Measurements from ENCODE around the gene MIGA2. TPM values are rescaled to one million over a fixed set of nuclear protein-coding genes. Genes with fewer than 3 reads are reported as not detected.

MIGA2 gene
- total and polyA plus RNA-seq, 2 of the 8 experiments (the other 6 are each of a cell fraction or from before 2014, with no cell fraction given): 24.6 to 39.0 TPM

DNA sequence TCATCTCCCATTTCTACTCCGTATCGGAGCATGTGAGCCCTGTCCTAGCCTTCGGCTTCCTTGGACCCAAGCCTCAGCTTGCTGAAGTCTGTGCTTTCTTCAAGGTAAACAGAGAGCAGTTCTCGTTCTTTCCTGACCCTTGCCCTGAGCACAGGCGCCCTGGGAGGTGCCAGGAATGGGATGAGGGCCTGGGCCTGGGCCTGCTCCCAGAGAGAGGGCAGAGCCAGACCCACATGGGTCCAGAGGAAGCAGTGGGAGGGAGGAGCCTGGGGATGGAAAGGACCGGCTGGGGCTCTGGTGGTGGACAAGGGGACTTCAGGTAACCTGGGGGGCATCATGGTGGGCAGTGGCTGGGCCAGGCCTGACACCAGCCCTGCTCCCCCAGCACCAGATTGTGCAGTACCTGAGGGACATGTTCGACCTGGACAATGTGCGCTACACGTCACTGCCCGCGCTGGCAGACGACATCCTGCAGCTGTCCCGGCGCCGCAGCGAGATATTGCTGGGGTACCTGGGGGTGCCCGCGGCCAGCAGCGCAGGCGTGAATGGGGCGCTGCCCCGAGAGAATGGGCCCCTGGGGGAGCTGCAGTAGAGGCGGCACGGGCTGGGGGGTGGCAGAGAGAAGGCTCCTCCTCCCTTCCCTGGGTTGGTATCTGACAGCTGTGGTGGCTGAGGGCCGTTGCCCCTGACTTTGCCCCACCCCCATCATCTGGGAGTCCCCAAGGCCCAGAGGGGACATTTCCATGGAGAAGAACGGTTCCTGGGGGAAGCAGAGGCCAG lies 33.6 kb downstream of the MIGA2 start (continued):
- TF ChIP-seq, protein P1, sequence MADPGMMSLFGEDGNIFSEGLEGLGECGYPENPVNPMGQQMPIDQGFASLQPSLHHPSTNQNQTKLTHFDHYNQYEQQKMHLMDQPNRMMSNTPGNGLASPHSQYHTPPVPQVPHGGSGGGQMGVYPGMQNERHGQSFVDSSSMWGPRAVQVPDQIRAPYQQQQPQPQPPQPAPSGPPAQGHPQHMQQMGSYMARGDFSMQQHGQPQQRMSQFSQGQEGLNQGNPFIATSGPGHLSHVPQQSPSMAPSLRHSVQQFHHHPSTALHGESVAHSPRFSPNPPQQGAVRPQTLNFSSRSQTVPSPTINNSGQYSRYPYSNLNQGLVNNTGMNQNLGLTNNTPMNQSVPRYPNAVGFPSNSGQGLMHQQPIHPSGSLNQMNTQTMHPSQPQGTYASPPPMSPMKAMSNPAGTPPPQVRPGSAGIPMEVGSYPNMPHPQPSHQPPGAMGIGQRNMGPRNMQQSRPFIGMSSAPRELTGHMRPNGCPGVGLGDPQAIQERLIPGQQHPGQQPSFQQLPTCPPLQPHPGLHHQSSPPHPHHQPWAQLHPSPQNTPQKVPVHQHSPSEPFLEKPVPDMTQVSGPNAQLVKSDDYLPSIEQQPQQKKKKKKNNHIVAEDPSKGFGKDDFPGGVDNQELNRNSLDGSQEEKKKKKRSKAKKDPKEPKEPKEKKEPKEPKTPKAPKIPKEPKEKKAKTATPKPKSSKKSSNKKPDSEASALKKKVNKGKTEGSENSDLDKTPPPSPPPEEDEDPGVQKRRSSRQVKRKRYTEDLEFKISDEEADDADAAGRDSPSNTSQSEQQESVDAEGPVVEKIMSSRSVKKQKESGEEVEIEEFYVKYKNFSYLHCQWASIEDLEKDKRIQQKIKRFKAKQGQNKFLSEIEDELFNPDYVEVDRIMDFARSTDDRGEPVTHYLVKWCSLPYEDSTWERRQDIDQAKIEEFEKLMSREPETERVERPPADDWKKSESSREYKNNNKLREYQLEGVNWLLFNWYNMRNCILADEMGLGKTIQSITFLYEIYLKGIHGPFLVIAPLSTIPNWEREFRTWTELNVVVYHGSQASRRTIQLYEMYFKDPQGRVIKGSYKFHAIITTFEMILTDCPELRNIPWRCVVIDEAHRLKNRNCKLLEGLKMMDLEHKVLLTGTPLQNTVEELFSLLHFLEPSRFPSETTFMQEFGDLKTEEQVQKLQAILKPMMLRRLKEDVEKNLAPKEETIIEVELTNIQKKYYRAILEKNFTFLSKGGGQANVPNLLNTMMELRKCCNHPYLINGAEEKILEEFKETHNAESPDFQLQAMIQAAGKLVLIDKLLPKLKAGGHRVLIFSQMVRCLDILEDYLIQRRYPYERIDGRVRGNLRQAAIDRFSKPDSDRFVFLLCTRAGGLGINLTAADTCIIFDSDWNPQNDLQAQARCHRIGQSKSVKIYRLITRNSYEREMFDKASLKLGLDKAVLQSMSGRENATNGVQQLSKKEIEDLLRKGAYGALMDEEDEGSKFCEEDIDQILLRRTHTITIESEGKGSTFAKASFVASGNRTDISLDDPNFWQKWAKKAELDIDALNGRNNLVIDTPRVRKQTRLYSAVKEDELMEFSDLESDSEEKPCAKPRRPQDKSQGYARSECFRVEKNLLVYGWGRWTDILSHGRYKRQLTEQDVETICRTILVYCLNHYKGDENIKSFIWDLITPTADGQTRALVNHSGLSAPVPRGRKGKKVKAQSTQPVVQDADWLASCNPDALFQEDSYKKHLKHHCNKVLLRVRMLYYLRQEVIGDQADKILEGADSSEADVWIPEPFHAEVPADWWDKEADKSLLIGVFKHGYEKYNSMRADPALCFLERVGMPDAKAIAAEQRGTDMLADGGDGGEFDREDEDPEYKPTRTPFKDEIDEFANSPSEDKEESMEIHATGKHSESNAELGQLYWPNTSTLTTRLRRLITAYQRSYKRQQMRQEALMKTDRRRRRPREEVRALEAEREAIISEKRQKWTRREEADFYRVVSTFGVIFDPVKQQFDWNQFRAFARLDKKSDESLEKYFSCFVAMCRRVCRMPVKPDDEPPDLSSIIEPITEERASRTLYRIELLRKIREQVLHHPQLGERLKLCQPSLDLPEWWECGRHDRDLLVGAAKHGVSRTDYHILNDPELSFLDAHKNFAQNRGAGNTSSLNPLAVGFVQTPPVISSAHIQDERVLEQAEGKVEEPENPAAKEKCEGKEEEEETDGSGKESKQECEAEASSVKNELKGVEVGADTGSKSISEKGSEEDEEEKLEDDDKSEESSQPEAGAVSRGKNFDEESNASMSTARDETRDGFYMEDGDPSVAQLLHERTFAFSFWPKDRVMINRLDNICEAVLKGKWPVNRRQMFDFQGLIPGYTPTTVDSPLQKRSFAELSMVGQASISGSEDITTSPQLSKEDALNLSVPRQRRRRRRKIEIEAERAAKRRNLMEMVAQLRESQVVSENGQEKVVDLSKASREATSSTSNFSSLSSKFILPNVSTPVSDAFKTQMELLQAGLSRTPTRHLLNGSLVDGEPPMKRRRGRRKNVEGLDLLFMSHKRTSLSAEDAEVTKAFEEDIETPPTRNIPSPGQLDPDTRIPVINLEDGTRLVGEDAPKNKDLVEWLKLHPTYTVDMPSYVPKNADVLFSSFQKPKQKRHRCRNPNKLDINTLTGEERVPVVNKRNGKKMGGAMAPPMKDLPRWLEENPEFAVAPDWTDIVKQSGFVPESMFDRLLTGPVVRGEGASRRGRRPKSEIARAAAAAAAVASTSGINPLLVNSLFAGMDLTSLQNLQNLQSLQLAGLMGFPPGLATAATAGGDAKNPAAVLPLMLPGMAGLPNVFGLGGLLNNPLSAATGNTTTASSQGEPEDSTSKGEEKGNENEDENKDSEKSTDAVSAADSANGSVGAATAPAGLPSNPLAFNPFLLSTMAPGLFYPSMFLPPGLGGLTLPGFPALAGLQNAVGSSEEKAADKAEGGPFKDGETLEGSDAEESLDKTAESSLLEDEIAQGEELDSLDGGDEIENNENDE (IDR thresholded peaks at IDR 0.05; ENCODE audit: insufficient replicate concordance, low read length): no peak
- no peak for TF ChIP-seq TEAD4 (IDR thresholded peaks at IDR 0.05; ENCODE audit: low read depth, low read length)
- no peak for TF ChIP-seq SUZ12 (IDR thresholded peaks at IDR 0.05; ENCODE audit: low read length)

Data from H1 (cell line).